Gastrocnemius medialis (tissue), 4 donors: Measurements from ENCODE around the gene WSCD2. TPM values are rescaled to one million over a fixed set of nuclear protein-coding genes. Genes with fewer than 3 reads are reported as not detected.

ENCODE experiments used
- ATAC-seq, 2 donors: fragments of 150-250 bp; one replicate each; pipeline ENCODE4 v1.9.1; 2016
- DNase-seq, 2 donors: peaks; one replicate each; pipeline ENCODE4 v3.0.0-alpha.2; 2019
- H3K27ac ChIP-seq, 4 donors: fragments of 200-600 bp; sonication (generic); 1 replicate in 1 of 4; 2 replicates in 3 of 4; pipeline ENCODE4 v1.5.1; 2016 to 2018; ENCODE audit warnings: mild to moderate bottlenecking in 2 of 4, moderate library complexity in 1 of 4
- H3K27me3 ChIP-seq, 3 donors: fragments of 200-600 bp; sonication (generic) in 2 of 3; 1 replicate in 1 of 3; 2 replicates in 2 of 3; pipeline versions ENCODE4 v1.5.1 to v1.6.0; 2016 to 2019; ENCODE audit warnings: mild to moderate bottlenecking in 1 of 3, moderate library complexity in 1 of 3
- H3K36me3 ChIP-seq, 2 donors: fragments of 200-600 bp; sonication (generic) in 1 of 2; one replicate each; pipeline ENCODE4 v1.5.1; 2017 to 2018
- H3K4me1 ChIP-seq, 2 donors: fragments of 200-600 bp; sonication (generic) in 1 of 2; one replicate each; pipeline ENCODE4 v1.5.1; 2016 to 2017; ENCODE audit warnings: mild to moderate bottlenecking in 2 of 2
- H3K4me3 ChIP-seq, 4 donors: fragments of 200-600 bp; sonication (generic) in 3 of 4; 1 replicate in 1 of 4; 2 replicates in 3 of 4; pipeline ENCODE4 v1.5.1; 2016 to 2019; ENCODE audit warnings: mild to moderate bottlenecking in 2 of 4
- H3K9me3 ChIP-seq, 3 donors: fragments of 200-600 bp; sonication (generic) in 2 of 3; 1 replicate in 1 of 3; 2 replicates in 2 of 3; pipeline ENCODE4 v1.5.1; 2016 to 2019
- POLR2A ChIP-seq, 2 donors: fragments of 450-650 bp; IDR thresholded peaks; one replicate each; pipeline ENCODE4 v1.6.1; 2017; ENCODE audit warnings: antibody characterized with exemption in 2 of 2, mild to moderate bottlenecking in 2 of 2, moderate library complexity in 2 of 2
- in situ Hi-C, 4 donors: fragments of 200-750 bp; cut with MboI; loops; one replicate each; pipeline versions ENCODE4 v1.15.0 to v1.8.0; 2017; ENCODE audit warnings: low sequenced_read_pairs in 4 of 4
- intact Hi-C: fragments of 100-400 bp; cut with DNase I; formaldehyde crosslinking; loops from one replicate; pipeline ENCODE4 v1.15.1; 2023; ENCODE audit warnings: low total_unique reads
- total RNA-seq, 4 donors: library from RNA; depleted of rRNA; stranded (reverse); fragments of >200 nt; gene quantifications; one replicate each; pipeline versions ENCODE4 v1.1.0 to v1.2.3, GENCODE V29; 2016
- TF ChIP-seq, protein P1 (sequence below), 5 experiments: fragments of 450-650 bp in 3 of 5; fragments of 200-600 bp in 2 of 5; sonication (generic) in 2 of 5; IDR thresholded peaks in 4 of 5; conservative IDR thresholded peaks in 1 of 5; 1 replicate in 4 of 5; 2 replicates in 1 of 5; pipeline ENCODE4 v1.5.1; 2016 to 2019; ENCODE audit warnings: antibody characterized with exemption in 5 of 5, mild to moderate bottlenecking in 3 of 5, moderate library complexity in 3 of 5

WSCD2 gene
- total RNA-seq, 4 donors from 2014 or later: 0.10 TPM; not detected in 3

DNA sequence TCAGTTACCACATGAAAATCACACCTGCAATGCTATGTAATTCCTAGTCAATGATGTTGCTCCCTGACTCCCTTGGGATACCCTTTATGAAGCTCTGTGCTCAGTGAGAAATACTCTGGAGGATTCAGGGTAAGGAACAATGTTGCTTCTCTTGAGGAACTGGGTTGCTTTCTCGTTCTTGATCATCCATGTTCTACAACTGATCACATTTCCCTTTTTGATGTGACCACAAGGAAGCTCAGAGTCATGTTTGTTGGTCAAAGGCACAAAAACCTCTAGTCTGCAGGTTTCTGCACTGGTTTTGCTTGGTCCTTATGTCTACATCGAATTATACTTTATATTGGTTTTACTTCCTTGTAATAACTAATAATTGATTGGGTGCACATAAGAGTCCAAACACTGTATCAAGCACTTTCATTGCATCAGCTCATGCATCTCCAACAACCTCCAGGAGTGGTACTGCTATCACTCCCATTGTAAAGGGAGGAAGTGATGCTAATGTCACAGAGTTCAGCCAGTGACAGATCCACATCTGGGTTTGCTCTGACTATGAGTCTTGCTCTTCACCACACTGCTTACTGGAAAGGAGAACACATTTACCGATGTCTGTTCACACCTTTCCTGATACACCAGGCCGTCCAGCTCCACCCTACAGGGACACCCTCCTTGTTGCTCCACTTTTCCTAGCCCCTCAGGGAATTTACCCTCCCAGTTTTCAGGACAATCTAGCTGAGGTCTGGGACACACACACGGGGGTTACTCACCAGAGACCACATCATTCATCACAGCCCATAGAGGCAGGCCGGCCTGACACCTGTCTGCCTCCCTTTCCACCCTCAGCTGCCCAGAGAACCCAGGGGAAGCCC is 169.0 kb downstream of the WSCD2 start:
- intact Hi-C loops (no loop called here), in situ Hi-C loops (no loop called here)

DNA sequence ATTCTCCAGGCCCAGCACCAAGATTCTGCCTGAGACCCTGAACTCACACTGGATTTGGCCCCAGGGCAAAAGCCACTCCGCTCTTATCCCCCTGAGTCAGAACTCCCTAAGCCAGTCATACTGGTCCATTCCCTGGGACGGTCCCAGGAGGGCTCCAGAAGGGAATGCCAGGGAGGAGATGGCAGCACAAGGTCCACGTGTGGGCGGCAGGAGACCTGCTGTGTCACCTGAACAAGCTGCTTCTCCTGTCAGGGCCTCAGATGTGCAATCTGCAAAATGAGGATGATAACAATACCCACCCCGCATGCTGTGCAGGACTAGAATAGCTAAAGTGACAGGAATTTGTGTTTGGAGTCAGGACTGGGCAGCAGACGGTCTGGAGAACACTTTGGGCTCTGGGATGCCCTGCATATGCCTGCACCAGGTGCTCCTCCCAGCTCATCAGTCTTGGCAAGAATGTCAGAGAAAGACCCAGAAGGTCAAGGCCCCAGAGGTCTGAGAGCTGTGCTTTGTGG is 169.7 kb downstream of the WSCD2 start:
- Histone ChIP-seq H3K4me1 (peaks cover 12% of the 10 kb centered on the region in 2 donors), H3K4me3 (no peak overlapping the region), H3K36me3 (no peaks in the 10 kb centered on the region), H3K9me3 (no peaks in the 10 kb centered on the region), H3K27ac (no peak overlapping the region), H3K27me3 (no peaks in the 10 kb centered on the region)
- no peak for ATAC-seq
- TF ChIP-seq, protein P1, sequence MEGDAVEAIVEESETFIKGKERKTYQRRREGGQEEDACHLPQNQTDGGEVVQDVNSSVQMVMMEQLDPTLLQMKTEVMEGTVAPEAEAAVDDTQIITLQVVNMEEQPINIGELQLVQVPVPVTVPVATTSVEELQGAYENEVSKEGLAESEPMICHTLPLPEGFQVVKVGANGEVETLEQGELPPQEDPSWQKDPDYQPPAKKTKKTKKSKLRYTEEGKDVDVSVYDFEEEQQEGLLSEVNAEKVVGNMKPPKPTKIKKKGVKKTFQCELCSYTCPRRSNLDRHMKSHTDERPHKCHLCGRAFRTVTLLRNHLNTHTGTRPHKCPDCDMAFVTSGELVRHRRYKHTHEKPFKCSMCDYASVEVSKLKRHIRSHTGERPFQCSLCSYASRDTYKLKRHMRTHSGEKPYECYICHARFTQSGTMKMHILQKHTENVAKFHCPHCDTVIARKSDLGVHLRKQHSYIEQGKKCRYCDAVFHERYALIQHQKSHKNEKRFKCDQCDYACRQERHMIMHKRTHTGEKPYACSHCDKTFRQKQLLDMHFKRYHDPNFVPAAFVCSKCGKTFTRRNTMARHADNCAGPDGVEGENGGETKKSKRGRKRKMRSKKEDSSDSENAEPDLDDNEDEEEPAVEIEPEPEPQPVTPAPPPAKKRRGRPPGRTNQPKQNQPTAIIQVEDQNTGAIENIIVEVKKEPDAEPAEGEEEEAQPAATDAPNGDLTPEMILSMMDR (IDR thresholded peaks at IDR 0.05 in 4 of 5, conservative IDR thresholded peaks at IDR 0.05 in 1 of 5): no peak
- TF ChIP-seq POLR2A (IDR thresholded peaks at IDR 0.05): no peak
- in situ Hi-C loops: no loop called here
- intact Hi-C loops: no loop called here
- no peak for DNase-seq

More for the DNA sequence above, 169.0 kb downstream of the WSCD2 start:
- no peak for ATAC-seq
- Histone ChIP-seq H3K27me3 (no peaks in the 10 kb centered on the region), H3K36me3 (no peaks in the 10 kb centered on the region), H3K27ac (no peak overlapping the region), H3K9me3 (no peaks in the 10 kb centered on the region), H3K4me1 (peaks cover 5 to 7% of the 10 kb centered on the region in 2 donors), H3K4me3 (no peak overlapping the region)
- DNase-seq: no peak
- TF ChIP-seq, protein P1 (IDR thresholded peaks at IDR 0.05 in 4 of 5, conservative IDR thresholded peaks at IDR 0.05 in 1 of 5): no peak
- no peak for TF ChIP-seq POLR2A (IDR thresholded peaks at IDR 0.05)

DNA sequence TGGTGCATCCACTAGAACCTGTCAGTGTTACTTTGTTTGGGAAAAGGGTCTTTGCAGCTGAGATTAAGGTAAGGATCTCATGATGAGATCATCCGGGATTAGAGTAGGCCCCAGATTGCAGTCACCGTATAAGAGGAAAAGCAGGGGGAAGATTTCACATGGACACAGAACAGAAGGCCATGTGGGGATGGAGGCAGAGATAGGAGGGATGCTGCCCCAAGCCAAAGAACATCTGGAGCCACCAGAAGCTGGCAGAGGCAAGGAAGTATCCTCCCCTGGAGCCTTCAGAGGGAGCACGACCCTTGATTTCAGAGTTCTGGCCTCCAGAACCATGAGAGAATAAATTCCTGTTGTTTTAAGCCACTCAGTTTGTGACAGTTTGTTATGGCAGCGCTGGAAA is 170.4 kb downstream of the WSCD2 start:
- in situ Hi-C loops: no loop called here
- TF ChIP-seq, protein P1 (IDR thresholded peaks at IDR 0.05 in 4 of 5, conservative IDR thresholded peaks at IDR 0.05 in 1 of 5): no peak
- TF ChIP-seq POLR2A (IDR thresholded peaks at IDR 0.05): no peak

More for the DNA sequence above, 170.4 kb downstream of the WSCD2 start:
- no peaks in the 10 kb centered on the region for H3K9me3 ChIP-seq
- H3K4me3 ChIP-seq: no peak overlapping the region
- H3K27ac ChIP-seq: no peak overlapping the region
- H3K27me3 ChIP-seq: no peaks in the 10 kb centered on the region
- DNase-seq: no peak
- H3K36me3 ChIP-seq: no peaks in the 10 kb centered on the region
- peaks cover 17% of the 10 kb centered on the region in 2 donors for H3K4me1 ChIP-seq
- ATAC-seq: no peak
- intact Hi-C loops: no loop called here

Other genes with a start within 250 kb of the WSCD2 start
- gene CMKLR1, start 210.0 kb downstream of the WSCD2 start, total RNA-seq: 1 to 10 TPM; 2.5 to 5.6 (median 4.4) TPM